ENCODE results near the gene GABPB2. TPM values are rescaled to one million over a fixed set of nuclear protein-coding genes. Genes with fewer than 3 reads are reported as not detected.

Gene GABPB2
- polyA plus RNA-seq, 2 of the 4 experiments (the other 2 are of a cell fraction): 2.4 to 9.9 TPM

DNA sequence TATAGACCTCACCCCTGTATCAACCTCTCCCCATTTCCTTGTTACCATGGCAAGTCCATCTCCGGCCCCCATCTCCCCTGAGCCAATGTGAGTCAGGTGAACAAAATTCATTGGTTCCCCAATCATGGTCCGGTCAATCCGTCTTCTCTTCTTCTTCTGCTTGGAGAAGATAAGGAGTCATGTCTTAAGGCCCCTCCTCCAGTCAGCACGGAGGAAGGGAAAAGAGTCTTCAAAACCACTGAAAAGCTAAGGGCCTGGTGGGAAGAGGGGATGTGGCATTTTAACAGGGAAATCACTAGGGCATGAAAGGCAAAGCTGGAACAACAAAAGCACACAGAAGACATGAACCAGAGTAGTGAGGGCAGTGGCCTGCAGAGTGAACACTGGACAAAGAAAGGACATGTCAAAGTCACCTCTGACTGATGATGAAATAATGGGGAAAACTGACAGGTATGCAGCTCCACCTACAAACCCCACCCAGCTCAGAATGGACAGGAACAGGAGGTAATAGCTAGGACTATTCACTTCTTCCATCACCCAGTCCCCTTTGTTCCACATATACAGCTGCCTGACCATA lies 15.5 kb upstream of the GABPB2 start:
- WGBS (ENCODE audit: missing lambda C conversion rate): 95% methylated on average over 4 of the region's 4 CpGs
- Histone ChIP-seq H3K27ac (no peak overlapping the region), H3K4me2 (no peak overlapping the region), H3K4me3 (no peak overlapping the region), H3K4me1 (peaks cover 31% of the 10 kb centered on the region), H3K9me3 (no peaks in the 10 kb centered on the region)
- ChIA-PET CTCF (interaction anchor here (1.2 to 2.3 kb wide), 5 partner anchors 8 to 54 kb away, joined by 3 to 7 read pairs (median 3); partner anchors contain the start of genes C1orf56 and GABPB2), POLR2A (no interaction called here)
- FAIRE-seq: no peak
- no peak for TF ChIP-seq NFE2L2 (conservative IDR thresholded peaks at IDR 0.05; ENCODE audit: low read length)
- no peak for TF ChIP-seq ZC3H11A (IDR thresholded peaks at IDR 0.05)
- TF ChIP-seq HOXA7 (CRISPR knock-in tag; IDR thresholded peaks at IDR 0.05): no peak
- TF ChIP-seq RCOR1 (IDR thresholded peaks at IDR 0.05; ENCODE audit: low read depth, low read length): no peak
- TF ChIP-seq FOSB (CRISPR knock-in tag; IDR thresholded peaks at IDR 0.05): no peak
- no peak for TF ChIP-seq MAFK (IDR thresholded peaks at IDR 0.05; ENCODE audit: partially characterized antibody)
- TF ChIP-seq MYC (IDR thresholded peaks at IDR 0.05; ENCODE audit: borderline replicate concordance, low read length): no peak
- TF ChIP-seq RARB (CRISPR knock-in tag; IDR thresholded peaks at IDR 0.05): no peak
- TF ChIP-seq KDM5A (IDR thresholded peaks at IDR 0.05): no peak
- no peak for TF ChIP-seq KDM1A (IDR thresholded peaks at IDR 0.05; ENCODE audit: low read depth)
- TF ChIP-seq FOXS1 (CRISPR knock-in tag; IDR thresholded peaks at IDR 0.05): no peak
- no peak for TF ChIP-seq RFX5 (IDR thresholded peaks at IDR 0.05)
- no peak for TF ChIP-seq HDAC2 (IDR thresholded peaks at IDR 0.05)
- TF ChIP-seq CBX2 (IDR thresholded peaks at IDR 0.05; ENCODE audit: borderline replicate concordance, low read depth): no peak
- TF ChIP-seq SMC3 (IDR thresholded peaks at IDR 0.05): no peak
- no peak for TF ChIP-seq GATA3 (IDR thresholded peaks at IDR 0.05; ENCODE audit: borderline replicate concordance)
- TF ChIP-seq, protein P1, sequence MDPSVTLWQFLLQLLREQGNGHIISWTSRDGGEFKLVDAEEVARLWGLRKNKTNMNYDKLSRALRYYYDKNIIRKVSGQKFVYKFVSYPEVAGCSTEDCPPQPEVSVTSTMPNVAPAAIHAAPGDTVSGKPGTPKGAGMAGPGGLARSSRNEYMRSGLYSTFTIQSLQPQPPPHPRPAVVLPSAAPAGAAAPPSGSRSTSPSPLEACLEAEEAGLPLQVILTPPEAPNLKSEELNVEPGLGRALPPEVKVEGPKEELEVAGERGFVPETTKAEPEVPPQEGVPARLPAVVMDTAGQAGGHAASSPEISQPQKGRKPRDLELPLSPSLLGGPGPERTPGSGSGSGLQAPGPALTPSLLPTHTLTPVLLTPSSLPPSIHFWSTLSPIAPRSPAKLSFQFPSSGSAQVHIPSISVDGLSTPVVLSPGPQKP (IDR thresholded peaks at IDR 0.05; ENCODE audit: low read depth, low read length): no peak
- TF ChIP-seq, protein P2, sequence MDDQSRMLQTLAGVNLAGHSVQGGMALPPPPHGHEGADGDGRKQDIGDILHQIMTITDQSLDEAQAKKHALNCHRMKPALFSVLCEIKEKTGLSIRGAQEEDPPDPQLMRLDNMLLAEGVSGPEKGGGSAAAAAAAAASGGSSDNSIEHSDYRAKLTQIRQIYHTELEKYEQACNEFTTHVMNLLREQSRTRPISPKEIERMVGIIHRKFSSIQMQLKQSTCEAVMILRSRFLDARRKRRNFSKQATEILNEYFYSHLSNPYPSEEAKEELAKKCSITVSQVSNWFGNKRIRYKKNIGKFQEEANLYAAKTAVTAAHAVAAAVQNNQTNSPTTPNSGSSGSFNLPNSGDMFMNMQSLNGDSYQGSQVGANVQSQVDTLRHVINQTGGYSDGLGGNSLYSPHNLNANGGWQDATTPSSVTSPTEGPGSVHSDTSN (IDR thresholded peaks at IDR 0.05): no peak
- DNase-seq (ENCODE audit: low read depth in 1 of 2, low spot score in 1 of 2): no peak
- no peak for ATAC-seq

DNA sequence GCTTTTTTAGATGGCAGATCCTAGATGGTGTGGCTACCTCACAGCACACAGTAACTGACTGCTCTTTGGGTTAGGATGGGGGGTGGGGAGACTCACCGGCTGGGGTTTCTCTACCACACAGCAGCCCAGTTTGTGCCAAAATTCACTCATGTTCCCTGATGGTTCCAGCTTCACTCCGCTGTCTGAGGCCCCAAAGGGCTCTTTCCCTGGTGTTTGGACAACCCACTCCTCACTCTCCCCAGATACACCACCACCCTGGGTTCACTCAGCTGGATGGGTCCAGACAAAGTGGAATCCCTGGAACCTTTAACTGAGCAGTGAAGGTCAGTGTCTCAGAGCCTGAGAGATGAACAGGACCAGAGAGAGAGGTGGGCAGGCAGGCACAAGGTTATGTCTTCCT lies 15.0 kb upstream of the GABPB2 start:
- no peaks in the 10 kb centered on the region for H3K9me3 ChIP-seq
- no peak for FAIRE-seq
- no peak for ATAC-seq
- peak overlapping the region in 1 of 2 experiments; percentile 18; a peak in 1 of 6 replicates for H3K27ac ChIP-seq
- no peak for DNase-seq (ENCODE audit: low read depth in 1 of 2, low spot score in 1 of 2)
- no peak overlapping the region for H3K4me3 ChIP-seq
- H3K4me2 ChIP-seq: no peak overlapping the region
- ChIA-PET POLR2A (no interaction called here), CTCF (interaction anchor here (1.2 to 2.3 kb wide), 5 partner anchors 8 to 54 kb away, joined by 3 to 7 read pairs (median 3); partner anchors contain the start of genes C1orf56 and GABPB2)
- TF ChIP-seq EHF (CRISPR knock-in tag; IDR thresholded peaks at IDR 0.05) (no peak), CBX2 (IDR thresholded peaks at IDR 0.05; ENCODE audit: borderline replicate concordance, low read depth) (no peak), ESRRA (IDR thresholded peaks at IDR 0.05; ENCODE audit: borderline replicate concordance, low read length) (no peak), RNF2 (IDR thresholded peaks at IDR 0.05; ENCODE audit: borderline replicate concordance, low read depth) (no peak), MAZ (IDR thresholded peaks at IDR 0.05; ENCODE audit: borderline replicate concordance, low read depth, low read length) (no peak), HEYL (CRISPR knock-in tag; IDR thresholded peaks at IDR 0.05) (no peak), SMC3 (IDR thresholded peaks at IDR 0.05) (no peak), TP53 (CRISPR knock-in tag; IDR thresholded peaks at IDR 0.05) (no peak), RAD21 (conservative IDR thresholded peaks at IDR 0.05 in 1 of 2, IDR thresholded peaks at IDR 0.05 in 1 of 2) (no peak)
- TF ChIP-seq, protein P3, sequence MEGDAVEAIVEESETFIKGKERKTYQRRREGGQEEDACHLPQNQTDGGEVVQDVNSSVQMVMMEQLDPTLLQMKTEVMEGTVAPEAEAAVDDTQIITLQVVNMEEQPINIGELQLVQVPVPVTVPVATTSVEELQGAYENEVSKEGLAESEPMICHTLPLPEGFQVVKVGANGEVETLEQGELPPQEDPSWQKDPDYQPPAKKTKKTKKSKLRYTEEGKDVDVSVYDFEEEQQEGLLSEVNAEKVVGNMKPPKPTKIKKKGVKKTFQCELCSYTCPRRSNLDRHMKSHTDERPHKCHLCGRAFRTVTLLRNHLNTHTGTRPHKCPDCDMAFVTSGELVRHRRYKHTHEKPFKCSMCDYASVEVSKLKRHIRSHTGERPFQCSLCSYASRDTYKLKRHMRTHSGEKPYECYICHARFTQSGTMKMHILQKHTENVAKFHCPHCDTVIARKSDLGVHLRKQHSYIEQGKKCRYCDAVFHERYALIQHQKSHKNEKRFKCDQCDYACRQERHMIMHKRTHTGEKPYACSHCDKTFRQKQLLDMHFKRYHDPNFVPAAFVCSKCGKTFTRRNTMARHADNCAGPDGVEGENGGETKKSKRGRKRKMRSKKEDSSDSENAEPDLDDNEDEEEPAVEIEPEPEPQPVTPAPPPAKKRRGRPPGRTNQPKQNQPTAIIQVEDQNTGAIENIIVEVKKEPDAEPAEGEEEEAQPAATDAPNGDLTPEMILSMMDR (IDR thresholded peaks at IDR 0.05): no peak
- TF ChIP-seq, protein P1 (IDR thresholded peaks at IDR 0.05; ENCODE audit: low read depth, low read length): no peak
- H3K4me1 ChIP-seq: peaks cover 29% of the 10 kb centered on the region
- WGBS (ENCODE audit: missing lambda C conversion rate): 94% methylated on average over 1 of the region's 2 CpGs

All from A549 (cell line).